Right lobe of liver (tissue), 6 donors: Measurements from ENCODE around the gene PHTF2. TPM values are rescaled to one million over a fixed set of nuclear protein-coding genes. Genes with fewer than 3 reads are reported as not detected.
A peak's percentile ranks its signal among the peaks of the same experiment; 100 is the strongest.

Experiments
- ATAC-seq, 4 donors: fragments of 200-7000 bp; cut with Tn5 transposase; one replicate each; pipeline ENCODE4 v1.9.1; 2020; ENCODE audit warnings: mild to moderate bottlenecking in 4 of 4, moderate library complexity in 4 of 4
- DNase-seq, 3 donors: peaks; one replicate each; pipeline ENCODE4 v3.0.0-alpha.2; 2020
- H3K27ac ChIP-seq, 3 donors: fragments of 200-600 bp; one replicate each; pipeline ENCODE4 v1.8.0; 2022
- H3K27me3 ChIP-seq, 2 donors: fragments of 200-600 bp; one replicate each; pipeline ENCODE4 v1.8.0; 2022
- H3K36me3 ChIP-seq, 4 donors: fragments of 200-600 bp; sonication (generic) in 1 of 4; one replicate each; pipeline versions ENCODE4 v1.5.1 to v1.8.0; 2017 to 2022; ENCODE audit warnings: control low read depth in 1 of 4
- H3K4me1 ChIP-seq, 4 donors: fragments of 200-600 bp; sonication (generic) in 1 of 4; one replicate each; pipeline versions ENCODE4 v1.5.1 to v1.8.0; 2017 to 2022; ENCODE audit warnings: control low read depth in 1 of 4
- H3K4me3 ChIP-seq, 3 donors: fragments of 200-600 bp; one replicate each; pipeline ENCODE4 v1.8.0; 2022
- H3K9me3 ChIP-seq, 4 donors: fragments of 200-600 bp; sonication (generic) in 1 of 4; one replicate each; pipeline versions ENCODE4 v1.5.1 to v1.8.0; 2017 to 2022; ENCODE audit warnings: control low read depth in 1 of 4
- POLR2A ChIP-seq: fragments of 450-650 bp; IDR thresholded peaks from one replicate; pipeline ENCODE4 v1.6.1; 2017; ENCODE audit warnings: antibody characterized with exemption, mild to moderate bottlenecking
- WGBS: methylation state at CpG from one replicate; pipeline ENCODE4 v1.1.6; 2018; ENCODE audit warnings: low coverage, low lambda C conversion rate; ENCODE audit not compliant: insufficient coverage; ENCODE audit errors: missing lambda C conversion rate; 5-methylcytosine and 5-hydroxymethylcytosine counted together
- intact Hi-C, 2 donors: fragments of 100-400 bp; cut with DNase I; formaldehyde crosslinking; loops; one replicate each; pipeline versions ENCODE4 v1.11.2 to v1.14.1; 2022
- total RNA-seq, 6 experiments: library from RNA; depleted of rRNA in 2 of 6; stranded (reverse); fragments of >200 nt in 2 of 6; fragmentation: NEBNext Ultra II Directional in 3 of 6; extraction: Animal tissue kit (Norgen Biotek cat#: 25700) in 3 of 6; gene quantifications; one replicate each; pipeline versions ENCODE4 v1.1.0 to v1.2.4, GENCODE V29; 2016 to 2023
- TF ChIP-seq, protein P1 (sequence below), 4 donors: fragments of 200-600 bp in 3 of 4; fragments of 450-650 bp in 1 of 4; IDR thresholded peaks; one replicate each; pipeline versions ENCODE4 v1.5.1 to v1.8.0; 2016 to 2022; ENCODE audit warnings: antibody characterized with exemption in 4 of 4, mild to moderate bottlenecking in 2 of 4
- donor health status: DM: no; HTN: yes; CAD: no.
- donor health status: DM: no; HTN: no; CAD: no.
- donor health status: DM: no; HTN: no; CAD: no.
- donor health status: DM: no; HTN: yes; CAD: no.
- donor health status: DM: no; HTN: yes; CAD: no.

Gene PHTF2
- total RNA-seq, 6 experiments from 2014 or later, result 2.4 to 6.8 (median 5.5) TPM

DNA sequence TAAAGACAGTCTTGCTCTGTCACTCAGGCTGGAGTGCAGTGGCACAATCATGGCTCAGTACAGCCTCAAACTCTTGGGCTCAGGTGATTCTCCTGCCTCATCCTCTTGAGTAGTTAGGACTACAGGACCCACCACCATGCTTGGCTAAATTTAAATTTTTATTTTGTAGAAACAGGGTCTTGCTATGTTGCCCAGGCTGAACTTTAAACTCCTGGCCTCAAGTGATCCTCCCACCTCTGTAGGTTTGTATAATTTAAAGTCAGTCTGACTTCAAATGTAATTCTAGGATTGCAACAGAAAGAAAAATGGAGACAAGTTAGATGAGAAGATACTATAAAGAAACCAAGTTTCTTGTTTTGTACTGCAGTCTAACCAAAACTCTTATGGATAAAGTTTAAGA, 11.8 kb upstream of the PHTF2 start:
- H3K4me1 ChIP-seq, result peaks cover 0 to 22% (median 5%) of the 10 kb centered on the region in 4 donors
- no peak overlapping the region for H3K4me3 ChIP-seq
- ATAC-seq, result no peak
- H3K27ac ChIP-seq, result no peak overlapping the region
- TF ChIP-seq, protein P1, sequence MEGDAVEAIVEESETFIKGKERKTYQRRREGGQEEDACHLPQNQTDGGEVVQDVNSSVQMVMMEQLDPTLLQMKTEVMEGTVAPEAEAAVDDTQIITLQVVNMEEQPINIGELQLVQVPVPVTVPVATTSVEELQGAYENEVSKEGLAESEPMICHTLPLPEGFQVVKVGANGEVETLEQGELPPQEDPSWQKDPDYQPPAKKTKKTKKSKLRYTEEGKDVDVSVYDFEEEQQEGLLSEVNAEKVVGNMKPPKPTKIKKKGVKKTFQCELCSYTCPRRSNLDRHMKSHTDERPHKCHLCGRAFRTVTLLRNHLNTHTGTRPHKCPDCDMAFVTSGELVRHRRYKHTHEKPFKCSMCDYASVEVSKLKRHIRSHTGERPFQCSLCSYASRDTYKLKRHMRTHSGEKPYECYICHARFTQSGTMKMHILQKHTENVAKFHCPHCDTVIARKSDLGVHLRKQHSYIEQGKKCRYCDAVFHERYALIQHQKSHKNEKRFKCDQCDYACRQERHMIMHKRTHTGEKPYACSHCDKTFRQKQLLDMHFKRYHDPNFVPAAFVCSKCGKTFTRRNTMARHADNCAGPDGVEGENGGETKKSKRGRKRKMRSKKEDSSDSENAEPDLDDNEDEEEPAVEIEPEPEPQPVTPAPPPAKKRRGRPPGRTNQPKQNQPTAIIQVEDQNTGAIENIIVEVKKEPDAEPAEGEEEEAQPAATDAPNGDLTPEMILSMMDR (IDR thresholded peaks at IDR 0.05), result no peak
- TF ChIP-seq POLR2A, result no peak
- no peaks in the 10 kb centered on the region for H3K27me3 ChIP-seq
- intact Hi-C loops, result no loop called here
- H3K9me3 ChIP-seq, result peaks cover 0 to 3% (median 0%) of the 10 kb centered on the region in 4 donors
- H3K36me3 ChIP-seq, result no peaks in the 10 kb centered on the region
- no peak for DNase-seq

DNA sequence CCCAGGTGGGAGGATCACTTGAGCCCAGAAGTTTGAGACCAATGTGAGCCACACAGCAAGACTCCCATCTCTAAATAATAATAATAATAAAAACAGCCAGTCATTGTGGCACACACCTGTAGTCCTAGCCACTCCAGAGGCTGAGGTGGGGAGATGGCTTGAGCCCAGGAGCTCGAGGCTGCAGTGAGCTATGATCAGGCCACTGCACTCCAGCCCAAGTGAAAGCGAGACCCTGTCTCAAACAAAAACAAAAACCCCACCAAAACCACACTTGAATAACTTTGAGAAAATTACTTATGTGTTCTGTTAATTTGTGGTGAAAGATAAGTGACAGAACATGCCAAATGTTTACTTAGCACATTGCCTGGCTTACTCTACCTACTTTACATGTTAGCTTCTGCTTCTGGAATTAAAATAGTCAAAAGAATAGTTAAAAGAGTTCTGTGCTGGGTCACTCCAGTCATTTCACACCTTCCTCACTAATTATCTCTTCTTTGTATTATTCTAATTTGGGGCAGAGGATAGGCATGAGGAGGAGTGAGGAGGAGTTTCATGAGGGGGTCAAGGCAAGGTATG, 10.2 kb upstream of the PHTF2 start:
- H3K27ac ChIP-seq, result no peak overlapping the region
- H3K4me1 ChIP-seq, result peaks cover 0 to 16% (median 2%) of the 10 kb centered on the region in 4 donors
- no peak for ATAC-seq
- WGBS, result 100% methylated on average over 1 of the region's 2 CpGs
- intact Hi-C loops, result no loop called here
- DNase-seq, result no peak
- no peak overlapping the region for H3K4me3 ChIP-seq
- no peaks in the 10 kb centered on the region for H3K27me3 ChIP-seq
- H3K36me3 ChIP-seq, result no peaks in the 10 kb centered on the region
- TF ChIP-seq POLR2A, result no peak
- peaks cover 0 to 3% (median 0%) of the 10 kb centered on the region in 4 donors for H3K9me3 ChIP-seq

DNA sequence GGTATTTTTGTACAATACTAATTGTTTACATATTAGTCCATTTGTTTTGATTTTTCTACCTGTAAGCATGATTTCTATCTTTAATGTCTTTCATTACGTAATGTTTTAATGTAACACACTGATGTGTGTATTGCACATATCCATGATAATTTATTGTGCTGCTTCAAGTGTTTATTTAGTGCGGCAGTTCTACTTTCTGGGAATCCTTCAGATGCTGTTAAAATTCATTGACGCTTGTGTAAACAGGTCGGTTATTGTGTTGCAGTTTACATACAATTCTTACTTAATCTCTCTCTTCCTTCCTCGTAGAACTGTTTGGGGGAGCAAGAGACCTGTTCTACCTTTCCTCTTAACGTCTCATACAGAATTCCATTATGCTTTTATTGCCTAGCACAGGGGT, 7.2 kb upstream of the PHTF2 start:
- Histone ChIP-seq H3K9me3 (no peaks in the 10 kb centered on the region), H3K4me3 (no peak overlapping the region), H3K27ac (peak overlapping the region in 1 of 3 donors; percentile 8), H3K36me3 (no peaks in the 10 kb centered on the region), H3K27me3 (no peaks in the 10 kb centered on the region), H3K4me1 (peaks cover 0 to 13% (median 0%) of the 10 kb centered on the region in 4 donors)
- intact Hi-C loops, result no loop called here
- TF ChIP-seq POLR2A, result no peak
- TF ChIP-seq, protein P1 (IDR thresholded peaks at IDR 0.05), result no peak
- no peak for DNase-seq
- WGBS, result 65% methylated on average over 6 of the region's 6 CpGs
- ATAC-seq, result no peak

DNA sequence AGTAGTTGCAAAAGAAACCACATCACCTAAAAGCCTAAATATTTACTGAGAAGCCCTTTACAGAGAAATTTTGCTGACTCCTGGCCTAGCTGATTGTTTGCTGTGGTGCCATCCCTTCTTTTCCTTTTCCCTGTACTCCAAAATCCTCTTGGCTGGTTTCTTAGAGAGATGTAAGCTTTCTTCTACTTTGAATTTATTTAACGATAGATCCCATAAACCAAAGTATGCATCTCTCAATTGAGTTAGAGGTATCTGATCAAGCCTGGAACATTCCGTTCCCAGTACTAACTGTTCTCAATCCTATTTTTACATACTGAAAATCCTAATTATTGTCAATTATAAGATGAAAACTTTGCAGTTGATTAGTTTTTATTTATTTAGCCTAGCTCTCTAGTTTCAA, 6.6 kb upstream of the PHTF2 start:
- WGBS, result 59% methylated on average over 2 of the region's 2 CpGs
- ATAC-seq (peak in 3 of 4 donors; percentile 24 to 43 (median 35)), DNase-seq (no peak)
- peak overlapping the region in 1 of 3 donors; percentile 8 for H3K27ac ChIP-seq
- no peak overlapping the region for H3K4me3 ChIP-seq
- peaks cover 0 to 20% (median 0%) of the 10 kb centered on the region in 4 donors for H3K4me1 ChIP-seq
- no peaks in the 10 kb centered on the region for H3K36me3 ChIP-seq
- H3K27me3 ChIP-seq, result no peaks in the 10 kb centered on the region
- H3K9me3 ChIP-seq, result no peaks in the 10 kb centered on the region
- intact Hi-C loops, result no loop called here
- TF ChIP-seq POLR2A, result no peak
- TF ChIP-seq, protein P1 (IDR thresholded peaks at IDR 0.05), result no peak

DNA sequence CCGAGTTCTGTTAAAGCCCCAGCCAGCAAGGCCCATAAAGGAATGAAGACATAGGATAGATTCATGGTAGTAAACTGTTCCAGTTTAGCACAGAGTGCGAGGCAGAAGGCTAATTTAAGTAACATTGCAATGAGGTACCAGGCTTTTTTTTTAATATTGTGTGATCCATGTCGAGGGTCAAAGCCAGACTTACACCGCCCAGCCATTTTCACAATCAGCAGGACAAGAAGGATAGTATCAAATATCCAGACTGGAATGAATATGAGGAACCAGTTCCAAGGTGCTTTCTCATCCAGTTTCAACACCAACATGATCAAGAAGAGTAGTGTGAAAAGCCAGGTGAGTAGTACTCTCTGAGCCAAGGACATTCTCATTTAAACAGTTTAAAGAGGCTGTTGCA, 4.6 kb upstream of the PHTF2 start:
- 88% methylated on average over 4 of the region's 4 CpGs for WGBS
- Histone ChIP-seq H3K36me3 (no peaks in the 10 kb centered on the region), H3K9me3 (no peaks in the 10 kb centered on the region), H3K4me3 (no peak overlapping the region), H3K27ac (no peak overlapping the region), H3K27me3 (no peaks in the 10 kb centered on the region), H3K4me1 (peaks cover 0 to 23% (median 0%) of the 10 kb centered on the region in 4 donors)
- ATAC-seq, result no peak
- TF ChIP-seq POLR2A, result no peak
- TF ChIP-seq, protein P1 (IDR thresholded peaks at IDR 0.05), result no peak
- intact Hi-C loops, result no loop called here
- no peak for DNase-seq
